Sciatic nerve (tissue), 2 donors: ENCODE data around the gene TMEM40. TPM values are rescaled to one million over a fixed set of nuclear protein-coding genes. Genes with fewer than 3 reads are reported as not detected.
"Not testable (repeated sequence)": the region's sequence is repeated elsewhere in the genome, so short reads cannot be mapped to it uniquely, and the experiment has no call there.

Experiments
- ATAC-seq: fragments of 200-7000 bp; cut with Tn5 transposase; one replicate; pipeline ENCODE4 v1.9.1; 2020; ENCODE audit warnings: mild to moderate bottlenecking, moderate library complexity
- DNase-seq: peaks from one replicate; pipeline ENCODE4 v3.0.0-alpha.2; 2020; ENCODE audit warnings: low spot score
- intact Hi-C: fragments of 100-400 bp; cut with DNase I; formaldehyde crosslinking; loops from one replicate; pipeline ENCODE4 v1.14.2; 2022
- total RNA-seq: library from RNA; stranded (reverse); fragmentation: NEBNext Ultra II Directional; extraction: Animal tissue kit (Norgen Biotek cat#: 25700); gene quantifications from one replicate; pipeline ENCODE4 v1.2.1, GENCODE V29; 2021
- donor health status: DM: no; HTN: no; CAD: no.
- donor health status: DM: no; HTN: no; CAD: no.

The TMEM40 gene
- total RNA-seq, 1 donor from 2014 or later, result not detected

- DNase-seq (no peak), ATAC-seq (no peak)
- intact Hi-C loops, result no loop called here
Observed at GRCh38 chr3:12782172-12782815, 23.2 kb upstream of the TMEM40 start.

GRCh38 chr3:12780751-12781150, 21.7 kb upstream of the TMEM40 start:
- intact Hi-C loops, result no loop called here
- peak; percentile 61 for ATAC-seq

GRCh38 chr3:12777171-12777570, 18.1 kb upstream of the TMEM40 start:
- intact Hi-C loops, result no loop called here
- no peak for DNase-seq
- no peak for ATAC-seq

More at GRCh38 chr3:12780751-12781150, 21.7 kb upstream of the TMEM40 start:
- no peak for DNase-seq

GRCh38 chr3:12775970-12776369, 16.9 kb upstream of the TMEM40 start:
- ATAC-seq, intact Hi-C loops: not testable (repeated sequence)

GRCh38 chr3:12775226-12775625, 16.2 kb upstream of the TMEM40 start:
- intact Hi-C loops, result no loop called here
- no peak for DNase-seq
- no peak for ATAC-seq

More at GRCh38 chr3:12775970-12776369, 16.9 kb upstream of the TMEM40 start:
- not testable (repeated sequence) for DNase-seq

- ATAC-seq (no peak), DNase-seq (no peak)
- intact Hi-C loops, result no loop called here
Observed at GRCh38 chr3:12774619-12775018, 15.6 kb upstream of the TMEM40 start.

- intact Hi-C loops, result no loop called here
- no peak for DNase-seq
Observed at GRCh38 chr3:12773710-12774086, 14.6 kb upstream of the TMEM40 start.

GRCh38 chr3:12773030-12773709, 14.1 kb upstream of the TMEM40 start:
- intact Hi-C loops, result no loop called here
- ATAC-seq, result no peak
- no peak for DNase-seq

More at GRCh38 chr3:12773710-12774086, 14.6 kb upstream of the TMEM40 start:
- no peak for ATAC-seq

- no peak for DNase-seq
- intact Hi-C loops, result no loop called here
- no peak for ATAC-seq
Observed at GRCh38 chr3:12772462-12772861, 13.4 kb upstream of the TMEM40 start.

- no peak for DNase-seq
- intact Hi-C loops, result no loop called here
- ATAC-seq, result no peak
Observed at GRCh38 chr3:12771236-12771635, 12.2 kb upstream of the TMEM40 start.

GRCh38 chr3:12769761-12770160, 10.7 kb upstream of the TMEM40 start:
- DNase-seq (no peak), ATAC-seq (no peak)
- intact Hi-C loops, result no loop called here

- intact Hi-C loops, result no loop called here
- DNase-seq (no peak), ATAC-seq (no peak)
Observed at GRCh38 chr3:12768579-12769527, 9.8 kb upstream of the TMEM40 start.

- no peak for DNase-seq
- peak; percentile 91 for ATAC-seq
- intact Hi-C loops, result no loop called here
Observed at GRCh38 chr3:12766541-12766940, 7.5 kb upstream of the TMEM40 start.

- no peak for ATAC-seq
- intact Hi-C loops, result no loop called here
- no peak for DNase-seq
Observed at GRCh38 chr3:12764171-12764776, 5.2 kb upstream of the TMEM40 start.

- intact Hi-C loops, result no loop called here
- DNase-seq (no peak), ATAC-seq (peak; percentile 7)
Observed at GRCh38 chr3:12759693-12760565, 870 bp upstream of the TMEM40 start.

GRCh38 chr3:12758025-12758781, 856 bp downstream of the TMEM40 start:
- ATAC-seq, result peak; percentile 85
- DNase-seq, result peak; percentile 65
- intact Hi-C loops, result no loop called here

GRCh38 chr3:12756635-12757034, 2.4 kb downstream of the TMEM40 start:
- no peak for DNase-seq
- no peak for ATAC-seq
- intact Hi-C loops, result no loop called here

GRCh38 chr3:12756175-12756574, 2.9 kb downstream of the TMEM40 start:
- no peak for DNase-seq
- ATAC-seq, result no peak
- intact Hi-C loops, result no loop called here
